ENCODE results near the gene DEPP1. TPM values are rescaled to one million over a fixed set of nuclear protein-coding genes. Genes with fewer than 3 reads are reported as not detected.

Gene DEPP1
- total and polyA plus RNA-seq, 2 of the 4 experiments (the other 2 are of a cell fraction) = 13.6 to 30.0 TPM

GRCh38 chr10:45001381-45002148 lies 23.0 kb upstream of the DEPP1 start (continued):
- no peak for TF ChIP-seq USF2 (IDR thresholded peaks at IDR 0.05; ENCODE audit: low read depth, low read length)
- TF ChIP-seq BHLHE40 (IDR thresholded peaks at IDR 0.05; ENCODE audit: low read depth, low read length) = no peak

- Histone ChIP-seq H4K91ac (ENCODE audit: insufficient read depth, low read depth, low read length) (peak within 1 kb of the TSS; percentile 99), H2AK5ac (ENCODE audit: low read depth, low read length) (peak within 1 kb of the TSS; percentile 86), H4K20me1 (ENCODE audit: insufficient read depth, low read length) (no peaks in the 10 kb centered on the region), H2BK20ac (ENCODE audit: low read depth, low read length) (peak within 1 kb of the TSS; percentile 85), H3K18ac (ENCODE audit: low read depth, low read length) (peak within 1 kb of the TSS; percentile 94), H2AFZ (replicated peaks; ENCODE audit: low read length, poor library complexity) (peak within 1 kb of the TSS; percentile 91), H3K14ac (replicated peaks; ENCODE audit: low read depth, low read length) (peak within 1 kb of the TSS; percentile 100), H3K56ac (ENCODE audit: extremely low read depth, insufficient read depth, low read length) (peak within 1 kb of the TSS; percentile 97), H3K4me3 (ENCODE audit: insufficient read depth, low read depth, low read length) (peak within 1 kb of the TSS; percentile 51), H3K9ac (ENCODE audit: low read depth, low read length) (peak within 1 kb of the TSS; percentile 81), H3K4me1 (ENCODE audit: control insufficient read depth, insufficient read depth, low read length) (peaks cover 21% of the 10 kb centered on the region), H2BK120ac (ENCODE audit: low read depth, low read length) (peak within 1 kb of the TSS; percentile 94), H3K27me3 (ENCODE audit: control insufficient read depth, insufficient read depth, low read length) (no peaks in the 10 kb centered on the region), H3K9me1 (ENCODE audit: insufficient read depth, low read length) (peaks cover 25% of the 10 kb centered on the region), H3K4me2 (ENCODE audit: low read depth, low read length) (peak within 1 kb of the TSS; percentile 85), H3K9me3 (ENCODE audit: control insufficient read depth, insufficient read depth, low read length) (no peaks in the 10 kb centered on the region), H2BK5ac (ENCODE audit: low read depth, low read length, poor library complexity, severe bottlenecking) (peak within 1 kb of the TSS; percentile 91), H3K4ac (ENCODE audit: low read depth, low read length) (peak within 1 kb of the TSS; percentile 99), H3K79me1 (ENCODE audit: low read depth in 1 of 2, low read length in 2 of 2) (peaks cover 13 to 38% of the 10 kb centered on the region in 2 experiments), H3K23ac (ENCODE audit: low read depth, low read length) (peak within 1 kb of the TSS; percentile 100), H4K5ac (ENCODE audit: low read depth, low read length) (peak within 1 kb of the TSS; percentile 100), H4K8ac (ENCODE audit: low read depth in 2 of 2, low read length in 2 of 2) (peak within 1 kb of the TSS; percentile 98 to 100), H2BK15ac (ENCODE audit: low read depth, low read length) (peak within 1 kb of the TSS; percentile 91; the same call in 2 of the 3 replicates), H3K27ac (ENCODE audit: insufficient read depth, low read length) (peak within 1 kb of the TSS; percentile 74), H3K36me3 (ENCODE audit: control insufficient read depth, insufficient read depth, low read length) (peaks cover 6% of the 10 kb centered on the region), H2AK9ac (replicated peaks; ENCODE audit: low read depth, low read length, poor library complexity) (peak within 1 kb of the TSS; percentile 95)
- ChIA-PET POLR2A (ENCODE audit: unreplicated experiment) (no interaction called here), CTCF (interaction anchor here (0.9 to 1.2 kb wide), 2 partner anchors 20 to 35 kb away, joined by 3 to 4 read pairs; no protein-coding TSS in a partner anchor)
- dilution Hi-C loops (cut with HindIII; ENCODE audit: low sequenced_read_pairs, unreplicated experiment) (no loop called here), in situ Hi-C loops (cut with MboI; ENCODE audit: low sequenced_read_pairs) (no loop called here), intact Hi-C loops (cut with micrococcal nuclease) (loop anchor here (2.0 to 10.0 kb wide), 3 partner anchors 20 to 464 kb away; no protein-coding TSS in a partner anchor)
- peak; percentile 56 for DNase-seq
- TF ChIP-seq CHD1 (IDR thresholded peaks at IDR 0.05; ENCODE audit: low read depth, low read length) = 0 out of 2 replicates have a peak, but pooled peaks have one; percentile 43
- TF ChIP-seq MXI1 (IDR thresholded peaks at IDR 0.05; ENCODE audit: borderline replicate concordance, low read depth, low read length) = no peak
- TF ChIP-seq FOS (IDR thresholded peaks at IDR 0.05; ENCODE audit: low read depth, low read length) = no peak
- 0 out of 2 replicates have a peak, but pooled peaks have one; percentile 6 for TF ChIP-seq CTCF (conservative IDR thresholded peaks at IDR 0.05; ENCODE audit: low read depth, low read length)
- peak; percentile 68; the same call in 1 of the 2 replicates for TF ChIP-seq POLR2A (IDR thresholded peaks at IDR 0.05; ENCODE audit: low read depth, low read length)
- TF ChIP-seq RFX5 (IDR thresholded peaks at IDR 0.05; ENCODE audit: low read depth, low read length) = no peak
- TF ChIP-seq MAZ (IDR thresholded peaks at IDR 0.05; ENCODE audit: borderline replicate concordance, low read depth, low read length) = 0 out of 2 replicates have a peak, but pooled peaks have one; percentile 49
- BruUV-seq (replicated peaks) = no TSS peak
- peak; percentile 82 for ATAC-seq (ENCODE audit: low read depth)
- 1% methylated on average over 29 of the region's 79 CpGs; no CpG with 5 or more reads in 1 of the 2 experiments for WGBS, 2 experiments (ENCODE audit: extremely low coverage in 2 of 2, insufficient read length in 1 of 2)
These were observed 22.3 kb upstream of the DEPP1 start, which contains the start of gene ZNF22 for GRCh38 chr10:45000752-45001380. TSS of gene ZNF22 (plus strand) at chr10:45000923. CDS start at chr10:45003369, 2,446 bp downstream.

All from IMR-90 (cell line).